PC-3 (cell line): ENCODE measurements around the gene AASDHPPT. TPM values are rescaled to one million over a fixed set of nuclear protein-coding genes. Genes with fewer than 3 reads are reported as not detected.

Experiments used
- ATAC-seq: fragments of 200-7000 bp; cut with Tn5 transposase; 2 replicates; pipeline ENCODE4 v1.9.1; 2020; ENCODE audit warnings: mild to moderate bottlenecking, moderate library complexity
- BruUV-seq: library from RNA; stranded (reverse); fragments of 400-500 nt; replicated peaks from 2 replicates; lab custom pipeline; 2021; lab: Mats Ljungman, UMichigan
- CTCF ChIA-PET: fragments of 300-600 bp; sonication (Branson Sonifier 250); formaldehyde crosslinking; loops from one replicate; lab custom pipeline; 2022; ENCODE audit warnings: antibody characterized with exemption; lab: Charles Lee
- POLR2A ChIA-PET: fragments of 300-600 bp; sonication (Branson Sonifier 250); formaldehyde crosslinking; loops from one replicate; lab custom pipeline; 2022; ENCODE audit warnings: antibody characterized with exemption; ENCODE audit not compliant: unreplicated experiment; lab: Charles Lee
- DNase-seq: peaks from one replicate; pipeline ENCODE4 v3.0.0-alpha.2; 2015
- H2AFZ ChIP-seq: fragments of 300-600 bp; sonication (generic); 2 replicates; pipeline ENCODE4 v1.6.0; 2016; ENCODE audit warnings: antibody characterized with exemption, low read length
- H3F3A ChIP-seq: fragments of 300-600 bp; sonication (generic); one replicate; pipeline ENCODE4 v1.6.0; 2017; ENCODE audit warnings: antibody characterized with exemption, low read length, control low read depth, mild to moderate bottlenecking; ENCODE audit not compliant: unreplicated experiment
- H3K27ac ChIP-seq: fragments of 300-600 bp; sonication (generic); 2 replicates; pipeline ENCODE4 v1.5.1; 2016; ENCODE audit warnings: mild to moderate bottlenecking, low read length
- H3K27me3 ChIP-seq: fragments of 300-600 bp; sonication (generic); 2 replicates; pipeline ENCODE4 v1.6.1; 2016; ENCODE audit warnings: low read length, mixed read lengths
- H3K36me3 ChIP-seq: fragments of 300-600 bp; sonication (generic); 2 replicates; pipeline ENCODE4 v1.6.1; 2016; ENCODE audit warnings: low read depth, mixed run types, low read length, mixed read lengths
- H3K4me1 ChIP-seq: fragments of 300-600 bp; sonication (generic); 2 replicates; pipeline ENCODE4 v1.5.1; 2016; ENCODE audit warnings: low read length; ENCODE audit not compliant: insufficient read depth
- H3K4me2 ChIP-seq: fragments of 300-600 bp; sonication (generic); 2 replicates; pipeline ENCODE4 v1.6.0; 2016; ENCODE audit warnings: low read length
- H3K4me3 ChIP-seq: fragments of 300-600 bp; sonication (generic); 2 replicates; pipeline ENCODE4 v1.5.1; 2016; ENCODE audit warnings: mild to moderate bottlenecking, low read length, mixed read lengths
- H3K79me2 ChIP-seq: fragments of 300-600 bp; sonication (generic); 2 replicates; pipeline ENCODE4 v1.6.1; 2017; ENCODE audit warnings: low read length, mixed read lengths
- H3K9ac ChIP-seq: fragments of 300-600 bp; sonication (generic); 2 replicates; pipeline ENCODE4 v1.6.0; 2016; ENCODE audit warnings: mild to moderate bottlenecking, low read length
- H3K9me2 ChIP-seq: fragments of 300-600 bp; sonication (generic); replicated peaks from 2 replicates; pipeline ENCODE4 v1.6.1; 2016; ENCODE audit warnings: mixed run types, low read length, mixed read lengths
- H3K9me3 ChIP-seq: fragments of 300-600 bp; sonication (generic); 2 replicates; pipeline ENCODE4 v1.6.1; 2016; ENCODE audit warnings: low read length, mixed read lengths
- H4K20me1 ChIP-seq: fragments of 300-600 bp; sonication (generic); 2 replicates; pipeline ENCODE4 v1.6.1; 2016; ENCODE audit warnings: low read length, mixed read lengths
- CTCF ChIP-seq: fragments of 300-600 bp; sonication (generic); conservative IDR thresholded peaks from 2 replicates; pipeline ENCODE4 v1.5.1; 2017; ENCODE audit warnings: antibody characterized with exemption, low read depth, mild to moderate bottlenecking, low read length
- EZH2 ChIP-seq: fragments of 300-600 bp; sonication (generic); IDR thresholded peaks from one replicate; pipeline ENCODE4 v1.6.1; 2017; ENCODE audit warnings: antibody characterized with exemption, mild to moderate bottlenecking, low read length; ENCODE audit not compliant: unreplicated experiment
- EZH2phosphoT487 ChIP-seq: fragments of 300-600 bp; sonication (generic); IDR thresholded peaks from 2 replicates; pipeline ENCODE4 v1.6.1; 2018; ENCODE audit warnings: mild to moderate bottlenecking, antibody characterized with exemption, low read length, borderline replicate concordance
- intact Hi-C: fragments of 100-400 bp; cut with micrococcal nuclease; formaldehyde crosslinking; loops from 2 replicates; pipeline ENCODE4 v1.9.0; 2023
- total RNA-seq: library from RNA; depleted of rRNA; stranded (reverse); fragments of >200 nt; gene quantifications from 2 replicates; pipeline ENCODE4 v1.2.3, GENCODE V29; 2014

Gene AASDHPPT
- total RNA-seq, 1 experiment from 2014 or later = 44.2 TPM

- H3K9me2 ChIP-seq = no peaks in the 10 kb centered on the region
- no peaks in the 10 kb centered on the region for H3F3A ChIP-seq
- no peaks in the 10 kb centered on the region for H3K9me3 ChIP-seq
- intact Hi-C loops = no loop called here
- no peaks in the 10 kb centered on the region for H3K4me1 ChIP-seq
- H2AFZ ChIP-seq = no peak overlapping the region
- BruUV-seq = no TSS peak
- ChIA-PET POLR2A (interaction anchor here (0.7 kb wide), 1 partner anchor 370 kb away, joined by 3 read pairs; no protein-coding TSS in a partner anchor), CTCF (no interaction called here)
- H3K4me3 ChIP-seq = no peak overlapping the region
- H3K27ac ChIP-seq = no peak overlapping the region
- H3K27me3 ChIP-seq = no peaks in the 10 kb centered on the region
- H3K79me2 ChIP-seq = no peaks in the 10 kb centered on the region
- TF ChIP-seq EZH2 (no peak), EZH2phosphoT487 (no peak), CTCF (no peak)
- no peak for DNase-seq
- H3K4me2 ChIP-seq = no peak overlapping the region
- no peaks in the 10 kb centered on the region for H3K36me3 ChIP-seq
- no peaks in the 10 kb centered on the region for H4K20me1 ChIP-seq
- H3K9ac ChIP-seq = no peak overlapping the region
- ATAC-seq = no peak
These were observed 14.5 kb upstream of the AASDHPPT start for GRCh38 chr11:106063009-106063408.

- no peak overlapping the region for H3K4me2 ChIP-seq
- H2AFZ ChIP-seq = no peak overlapping the region
- ATAC-seq (no peak), DNase-seq (no peak)
- POLR2A ChIA-PET = no interaction called here
- no peaks in the 10 kb centered on the region for H3K36me3 ChIP-seq
- H3F3A ChIP-seq = no peaks in the 10 kb centered on the region
- no peaks in the 10 kb centered on the region for H3K79me2 ChIP-seq
- no peaks in the 10 kb centered on the region for H3K4me1 ChIP-seq
- CTCF ChIA-PET = no interaction called here
- no TSS peak for BruUV-seq
- intact Hi-C loops = no loop called here
- no peak overlapping the region for H3K4me3 ChIP-seq
- no peak overlapping the region for H3K9ac ChIP-seq
- no peaks in the 10 kb centered on the region for H3K9me2 ChIP-seq
- H3K27me3 ChIP-seq = no peaks in the 10 kb centered on the region
- no peak overlapping the region for H3K27ac ChIP-seq
- TF ChIP-seq EZH2phosphoT487 = no peak
- H4K20me1 ChIP-seq = no peaks in the 10 kb centered on the region
- no peaks in the 10 kb centered on the region for H3K9me3 ChIP-seq
These were observed 6.9 kb upstream of the AASDHPPT start for GRCh38 chr11:106070606-106071005.

- ATAC-seq = no peak
- intact Hi-C loops = no loop called here
- ChIA-PET POLR2A (no interaction called here), CTCF (no interaction called here)
- H3K79me2 ChIP-seq = peaks cover 3% of the 10 kb centered on the region
- H3K36me3 ChIP-seq = no peaks in the 10 kb centered on the region
- TF ChIP-seq EZH2 = no peak
- TF ChIP-seq CTCF = no peak
- H4K20me1 ChIP-seq = no peaks in the 10 kb centered on the region
- H3K27me3 ChIP-seq = no peaks in the 10 kb centered on the region
- H3K4me2 ChIP-seq = no peak overlapping the region
- H3K9me3 ChIP-seq = no peaks in the 10 kb centered on the region
- H3K4me3 ChIP-seq = no peak overlapping the region
- no peak overlapping the region for H2AFZ ChIP-seq
- H3K4me1 ChIP-seq = peaks cover 5% of the 10 kb centered on the region; the same call in 1 of the 2 replicates
- no peak overlapping the region for H3K27ac ChIP-seq
- no peaks in the 10 kb centered on the region for H3F3A ChIP-seq
- no peaks in the 10 kb centered on the region for H3K9me2 ChIP-seq
- H3K9ac ChIP-seq = no peak overlapping the region
- no TSS peak for BruUV-seq
- no peak for DNase-seq
These were observed 4.7 kb upstream of the AASDHPPT start for GRCh38 chr11:106072804-106073203.
